Stimulated activated CD8-positive, alpha-beta memory T cell treated with anti-CD3 and anti-CD28 coated beads, Interleukin-15, amount 100 ng/mL, for 4 hours (primary cell): ENCODE results near the gene TFCP2L1.
"Not testable (repeated sequence)": the region's sequence is repeated elsewhere in the genome, so short reads cannot be mapped to it uniquely, and the experiment has no call there.

Experiments
- DNase-seq, 2 donors: peaks; one replicate each; pipeline ENCODE4 v3.0.0-alpha.2; 2020; ENCODE audit warnings: low read depth in 2 of 2

TFCP2L1 gene

GRCh38 chr2:121242976-121243375 is 42.0 kb downstream of the TFCP2L1 start:
- DNase-seq, result no peak

GRCh38 chr2:121242175-121242875 is 42.7 kb downstream of the TFCP2L1 start:
- no peak for DNase-seq

GRCh38 chr2:121241466-121241865 is 43.5 kb downstream of the TFCP2L1 start:
- DNase-seq, result no peak

- DNase-seq, result no peak
Measured at GRCh38 chr2:121240436-121240835, 44.6 kb downstream of the TFCP2L1 start.

- no peak for DNase-seq
Measured at GRCh38 chr2:121239969-121240368, 45.0 kb downstream of the TFCP2L1 start.

- no peak for DNase-seq
Measured at GRCh38 chr2:121239471-121239870, 45.5 kb downstream of the TFCP2L1 start.

GRCh38 chr2:121238828-121239227 is 46.2 kb downstream of the TFCP2L1 start:
- no peak for DNase-seq

GRCh38 chr2:121237980-121238665 is 46.9 kb downstream of the TFCP2L1 start:
- no peak for DNase-seq

- no peak for DNase-seq
Measured at GRCh38 chr2:121237336-121237979, 47.5 kb downstream of the TFCP2L1 start.

GRCh38 chr2:121236650-121237180 is 48.3 kb downstream of the TFCP2L1 start:
- no peak for DNase-seq

- no peak for DNase-seq
Measured at GRCh38 chr2:121236101-121236640, 48.8 kb downstream of the TFCP2L1 start.

- DNase-seq, result no peak
Measured at GRCh38 chr2:121235542-121235941, 49.5 kb downstream of the TFCP2L1 start.

GRCh38 chr2:121234791-121235190 is 50.2 kb downstream of the TFCP2L1 start:
- no peak for DNase-seq

- no peak for DNase-seq
Measured at GRCh38 chr2:121234144-121234543, 50.9 kb downstream of the TFCP2L1 start.

- DNase-seq, result no peak
Measured at GRCh38 chr2:121233486-121234110, 51.4 kb downstream of the TFCP2L1 start.

GRCh38 chr2:121232626-121233265 is 52.3 kb downstream of the TFCP2L1 start:
- DNase-seq, result no peak

- DNase-seq, result no peak
Measured at GRCh38 chr2:121231385-121232000, 53.5 kb downstream of the TFCP2L1 start.

GRCh38 chr2:121228521-121228920 is 56.5 kb downstream of the TFCP2L1 start:
- no peak for DNase-seq

- not testable (repeated sequence) for DNase-seq
Measured at GRCh38 chr2:121227381-121228144, 57.4 kb downstream of the TFCP2L1 start.

- not testable (repeated sequence) for DNase-seq
Measured at GRCh38 chr2:121225681-121226080, 59.3 kb downstream of the TFCP2L1 start.
